ENCODE data around the gene MISP.
A peak's percentile ranks its signal among the peaks of the same experiment; 100 is the strongest.
"Not testable (repeated sequence)": the region's sequence is repeated elsewhere in the genome, so short reads cannot be mapped to it uniquely, and the experiment has no call there.

MISP gene, protein sequence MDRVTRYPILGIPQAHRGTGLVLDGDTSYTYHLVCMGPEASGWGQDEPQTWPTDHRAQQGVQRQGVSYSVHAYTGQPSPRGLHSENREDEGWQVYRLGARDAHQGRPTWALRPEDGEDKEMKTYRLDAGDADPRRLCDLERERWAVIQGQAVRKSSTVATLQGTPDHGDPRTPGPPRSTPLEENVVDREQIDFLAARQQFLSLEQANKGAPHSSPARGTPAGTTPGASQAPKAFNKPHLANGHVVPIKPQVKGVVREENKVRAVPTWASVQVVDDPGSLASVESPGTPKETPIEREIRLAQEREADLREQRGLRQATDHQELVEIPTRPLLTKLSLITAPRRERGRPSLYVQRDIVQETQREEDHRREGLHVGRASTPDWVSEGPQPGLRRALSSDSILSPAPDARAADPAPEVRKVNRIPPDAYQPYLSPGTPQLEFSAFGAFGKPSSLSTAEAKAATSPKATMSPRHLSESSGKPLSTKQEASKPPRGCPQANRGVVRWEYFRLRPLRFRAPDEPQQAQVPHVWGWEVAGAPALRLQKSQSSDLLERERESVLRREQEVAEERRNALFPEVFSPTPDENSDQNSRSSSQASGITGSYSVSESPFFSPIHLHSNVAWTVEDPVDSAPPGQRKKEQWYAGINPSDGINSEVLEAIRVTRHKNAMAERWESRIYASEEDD

DNA sequence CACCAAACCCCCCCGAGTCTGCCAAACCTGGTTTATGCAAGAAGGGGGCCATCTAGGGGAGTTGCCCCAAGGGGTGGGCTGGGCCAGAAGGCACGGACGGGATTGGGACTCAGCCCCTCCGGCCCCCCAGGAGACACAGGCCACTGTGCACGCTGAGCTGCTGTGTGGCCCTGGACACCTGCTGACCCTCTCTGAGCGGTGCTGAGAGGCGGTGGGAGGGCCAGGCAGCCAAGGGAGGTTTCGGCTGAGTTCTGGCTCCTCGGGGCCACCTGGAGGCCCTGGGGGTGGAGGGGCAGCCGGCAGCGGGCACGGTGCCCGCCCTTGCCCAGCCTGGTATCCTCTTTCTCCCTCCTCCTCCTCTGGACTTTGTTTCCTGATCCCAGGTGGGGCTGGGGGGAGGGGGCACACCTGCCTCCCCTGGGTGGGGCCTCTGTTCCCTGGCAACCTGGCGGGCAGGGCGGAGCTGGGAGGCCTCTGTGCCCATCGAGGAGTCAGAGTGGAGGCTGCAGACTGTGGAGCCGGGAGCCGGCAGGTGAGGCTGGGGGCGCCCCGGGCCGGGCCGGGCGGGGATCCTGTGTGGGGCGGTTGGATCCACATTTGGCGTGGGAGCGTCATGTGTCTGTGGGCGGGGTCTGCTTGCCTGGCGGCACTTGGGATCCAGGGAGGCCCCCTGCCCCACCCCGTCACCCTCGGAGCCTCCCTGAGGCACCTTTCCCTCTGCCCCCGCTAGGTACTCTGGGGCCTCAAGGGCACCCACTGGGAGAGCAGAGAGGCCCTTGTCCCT lies at the start of gene MISP:
MISP (plus strand) TSS at position 473 of the 784 bp plus-strand sequence. CDS start 5,835 bp downstream, outside the sequence.
- no peak for DNase-seq

DNA sequence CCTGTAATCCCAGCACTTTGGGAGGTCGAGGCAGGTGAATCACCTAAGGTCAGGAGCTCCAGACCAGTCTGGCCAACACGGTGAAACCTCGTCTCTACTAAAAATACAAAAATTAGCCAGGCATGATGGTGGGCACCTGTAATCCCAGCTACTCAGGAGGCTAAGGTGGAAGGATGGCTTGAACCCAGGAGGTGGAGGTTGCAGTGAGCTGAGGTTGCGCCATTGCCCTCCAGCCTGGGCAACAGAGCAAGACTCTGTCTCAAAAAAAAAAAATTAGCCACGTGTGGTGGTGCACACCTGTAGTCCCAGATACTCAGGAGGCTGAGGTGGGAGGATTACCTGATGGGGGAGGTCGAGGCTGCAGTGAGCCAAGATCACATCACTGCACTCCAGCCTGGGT lies 48.1 kb upstream of the MISP start:
- not testable (repeated sequence) for DNase-seq

DNA sequence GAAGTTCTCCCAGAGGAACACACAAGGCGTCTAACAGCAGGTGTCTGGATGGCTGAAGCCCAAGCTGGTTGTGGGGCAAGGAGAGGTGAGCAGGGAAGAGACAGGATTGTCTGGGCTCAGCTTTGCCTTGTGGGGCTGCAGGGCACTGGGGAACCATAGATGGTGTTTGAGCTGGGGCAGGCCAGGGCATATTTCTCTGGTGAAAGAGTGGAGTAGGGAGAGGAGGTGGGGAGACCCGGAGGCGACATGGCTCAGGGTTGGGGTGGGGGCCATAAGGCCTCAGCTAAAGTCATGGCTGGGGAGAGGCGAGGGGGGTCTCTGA lies 47.6 kb upstream of the MISP start:
- DNase-seq, result no peak

DNA sequence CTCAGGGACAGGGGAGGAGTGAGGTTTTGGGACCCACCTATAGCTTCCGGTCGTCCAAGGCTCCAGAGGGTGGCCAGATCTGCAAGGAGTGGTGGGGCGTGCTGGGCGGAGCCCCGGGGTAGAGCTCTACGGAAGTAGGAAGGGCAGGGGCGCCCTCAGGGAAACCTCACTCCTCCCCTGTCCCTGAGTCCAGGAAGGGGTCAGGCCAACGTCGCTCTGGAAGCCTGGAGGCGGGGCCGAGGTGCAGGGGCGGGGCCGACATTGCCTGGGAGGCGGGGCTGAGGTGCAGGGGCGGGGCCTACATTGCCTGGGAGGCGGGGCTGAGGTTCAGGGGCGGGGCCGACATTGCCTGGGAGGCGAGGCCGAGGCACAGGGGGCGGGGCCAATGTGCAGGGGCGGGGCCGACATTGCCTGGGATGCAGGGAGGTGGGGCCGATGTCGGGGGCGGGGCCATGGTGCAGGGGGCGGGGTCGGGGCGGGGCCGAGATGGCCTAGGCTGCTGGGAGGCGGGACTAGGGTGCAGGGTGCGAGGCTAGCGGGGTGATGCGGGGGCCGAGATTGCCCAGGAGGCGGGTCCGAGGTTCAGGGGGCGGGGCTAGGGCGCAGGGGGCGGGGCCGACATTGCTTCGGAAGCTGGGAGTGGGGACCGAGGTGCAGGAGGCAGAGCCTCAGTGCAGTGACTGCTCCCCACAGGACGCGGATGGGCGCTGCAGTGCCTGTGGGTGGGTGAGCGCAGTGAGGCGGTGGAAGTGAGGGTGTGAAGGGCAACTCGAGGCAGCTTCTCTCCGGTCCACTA lies 47.1 kb upstream of the MISP start:
- DNase-seq, result peak; percentile 65 to 78

DNA sequence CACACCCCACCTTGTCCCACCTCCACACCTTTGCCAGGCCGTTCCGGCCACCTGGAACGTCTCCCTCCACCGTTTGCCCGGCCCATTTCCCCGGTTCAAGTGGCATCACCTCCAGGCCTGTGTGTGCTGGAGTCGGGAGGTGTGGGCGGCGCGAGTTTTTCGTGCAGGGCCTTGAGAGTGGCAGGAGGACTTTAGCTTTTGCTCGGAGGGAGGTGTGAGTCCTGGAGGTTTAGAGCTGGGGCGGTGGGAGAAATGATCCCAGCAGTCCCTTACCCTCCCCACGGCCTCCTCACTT lies 46.5 kb upstream of the MISP start:
- DNase-seq, result no peak

DNA sequence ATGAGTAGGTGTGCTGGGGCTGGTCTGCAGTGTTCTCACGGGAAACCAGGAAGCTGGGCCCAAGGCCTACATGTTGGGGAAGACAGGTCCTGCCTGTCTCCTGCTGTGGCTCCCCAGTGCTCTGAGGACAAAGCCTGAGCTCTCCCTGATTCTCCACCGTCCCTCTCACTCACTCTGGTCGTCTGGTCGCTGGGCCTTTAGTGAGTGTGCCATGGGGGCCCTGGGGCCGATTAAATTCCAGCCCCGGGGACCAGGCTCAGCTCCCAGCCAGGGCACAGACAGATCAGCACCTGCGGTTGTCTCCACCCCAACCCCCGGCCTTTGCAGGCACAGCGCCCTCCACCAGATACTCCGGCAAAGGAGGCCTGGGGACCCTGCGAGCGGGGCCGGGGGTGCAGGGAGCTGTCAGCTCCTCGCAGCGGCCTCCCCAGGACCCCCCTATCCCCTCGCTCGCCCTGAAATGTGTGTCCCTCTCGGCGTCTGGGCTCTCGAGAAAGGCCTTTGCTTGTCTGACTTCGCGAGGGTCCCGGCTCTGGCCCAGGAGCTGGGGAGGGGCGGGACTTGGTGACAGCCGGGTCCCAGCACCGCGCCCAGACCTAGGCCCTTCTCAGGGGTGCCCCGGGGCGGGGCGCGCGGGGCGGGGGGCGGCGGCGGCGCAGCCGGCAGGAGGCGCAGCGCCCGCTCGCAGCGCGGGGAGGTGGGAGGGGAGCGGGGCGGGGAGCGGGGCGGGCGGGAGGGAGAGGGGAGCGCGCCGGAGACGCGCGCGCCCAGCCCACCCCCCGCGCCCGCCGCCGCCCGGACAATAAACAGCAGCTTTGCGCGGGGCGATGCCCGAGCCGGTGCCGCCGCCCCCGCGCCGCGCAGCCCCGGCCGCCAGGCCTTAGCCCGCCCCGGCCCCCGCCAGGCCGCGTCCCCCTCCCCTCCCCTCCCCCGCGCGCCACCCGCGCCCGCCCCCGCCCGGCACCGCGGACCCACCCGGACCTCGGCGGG lies 42.5 kb upstream of the MISP start, which contains the start of gene PALM:
PALM (plus strand) TSS at position 782 of the 990 bp plus-strand sequence. CDS start 212 bp downstream, outside the sequence.
- no peak for DNase-seq

DNA sequence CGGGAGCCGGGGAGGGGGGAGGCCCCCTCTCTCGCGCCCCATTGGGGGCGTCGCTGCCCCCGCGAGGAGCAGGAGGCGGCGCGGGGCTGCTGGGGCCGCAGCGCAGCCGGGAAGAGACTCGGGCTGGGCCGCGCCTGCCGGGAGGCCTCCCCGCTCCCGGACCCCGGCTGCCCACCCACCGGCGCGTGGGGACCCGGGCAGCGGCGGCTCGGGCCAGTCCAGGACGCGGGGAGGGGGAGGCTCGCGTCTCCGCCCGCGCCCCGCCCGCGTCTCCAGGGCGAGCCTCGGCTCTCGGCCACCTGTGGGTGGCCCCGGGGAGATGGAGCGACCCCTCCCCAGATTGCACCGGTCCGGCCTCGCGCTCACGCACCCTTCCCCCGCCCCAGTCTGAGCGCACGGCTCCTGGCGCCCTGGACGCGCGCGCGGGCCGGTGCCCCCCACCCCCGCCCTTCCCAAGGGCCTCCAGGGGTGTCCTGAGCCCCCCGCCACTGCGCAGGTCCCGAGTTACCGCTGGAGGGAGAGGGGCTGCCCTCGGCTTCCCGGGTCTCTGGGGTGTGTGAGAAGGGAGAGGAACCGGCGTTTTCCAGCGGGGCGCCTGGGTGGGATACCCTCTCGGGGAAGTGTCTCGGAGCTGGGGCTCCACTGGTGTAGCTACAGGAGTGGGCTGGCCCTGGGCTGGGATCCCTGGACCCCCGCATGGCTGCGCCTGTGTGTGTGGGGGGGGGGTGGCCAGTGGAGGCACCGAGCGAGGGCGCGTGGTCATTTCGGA lies 41.5 kb upstream of the MISP start:
- DNase-seq, result no peak

DNA sequence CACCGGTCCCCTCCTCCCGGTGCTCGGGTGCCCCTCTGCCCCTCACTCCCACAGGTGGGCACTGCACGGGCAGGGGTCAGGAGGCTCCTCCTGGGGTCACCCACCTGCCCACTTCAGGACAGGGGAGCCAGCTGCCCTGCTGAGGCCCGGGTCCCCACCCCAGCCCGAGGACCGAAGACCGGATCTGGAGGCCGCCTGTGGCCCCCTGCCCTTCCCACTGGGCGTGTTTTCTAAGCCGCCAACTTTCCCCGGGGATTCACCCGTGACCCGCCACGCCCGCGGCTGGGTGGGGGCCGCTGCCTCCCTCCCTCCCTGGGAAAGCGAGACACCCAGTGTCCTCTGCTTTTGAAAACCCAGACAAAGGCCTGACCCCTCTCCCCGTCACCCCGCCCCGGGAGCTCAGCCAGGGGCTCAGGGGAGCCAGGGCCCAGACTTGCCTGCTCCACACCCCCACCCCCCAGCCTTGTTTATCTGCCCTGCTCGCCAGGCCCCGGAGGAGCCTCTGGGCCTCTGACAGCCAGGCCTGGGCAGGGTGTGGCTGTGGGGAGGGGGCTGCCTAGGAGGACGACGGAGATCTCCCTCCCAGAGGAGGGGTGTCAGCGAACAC lies 40.8 kb upstream of the MISP start:
- DNase-seq, result no peak

DNA sequence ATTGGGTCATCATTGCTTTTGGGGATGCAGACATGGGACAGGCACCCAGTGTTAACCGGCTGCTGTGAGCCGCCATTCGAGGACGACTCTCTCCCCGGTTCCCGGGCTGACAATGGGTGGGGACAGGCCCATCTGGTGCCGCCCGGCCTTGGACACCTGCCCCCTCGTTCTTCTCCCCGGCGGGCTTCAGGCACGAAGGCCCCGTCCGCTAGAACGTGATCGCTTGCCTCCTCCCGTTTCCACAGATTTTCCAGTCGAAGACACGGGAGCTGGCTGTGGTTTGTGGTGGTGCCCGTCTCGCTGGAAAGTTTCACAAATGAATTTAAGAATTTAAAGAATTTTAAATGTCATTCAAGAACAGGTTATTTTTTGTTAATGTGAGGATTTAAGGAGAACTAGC lies 40.1 kb upstream of the MISP start:
- no peak for DNase-seq

DNA sequence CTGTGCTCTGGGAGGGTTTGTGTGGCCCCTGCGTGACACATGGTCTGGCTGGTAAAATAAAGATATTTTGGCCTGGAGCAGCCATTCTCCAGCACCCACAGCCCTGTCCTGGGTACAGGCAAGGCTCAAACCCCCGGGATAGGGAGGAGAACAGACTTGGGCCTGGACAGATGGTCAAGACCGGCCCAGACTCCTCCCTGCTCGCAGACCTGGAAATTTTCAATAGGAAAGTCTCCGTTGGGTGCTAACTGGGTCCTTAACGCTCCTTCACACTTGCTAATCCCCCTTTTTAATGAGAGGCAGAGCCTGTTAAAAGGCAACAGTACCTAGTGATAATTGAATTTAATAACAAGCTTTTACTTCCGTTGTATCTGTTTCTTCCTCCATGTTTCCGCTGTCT lies 39.7 kb upstream of the MISP start:
- DNase-seq, result no peak

DNA sequence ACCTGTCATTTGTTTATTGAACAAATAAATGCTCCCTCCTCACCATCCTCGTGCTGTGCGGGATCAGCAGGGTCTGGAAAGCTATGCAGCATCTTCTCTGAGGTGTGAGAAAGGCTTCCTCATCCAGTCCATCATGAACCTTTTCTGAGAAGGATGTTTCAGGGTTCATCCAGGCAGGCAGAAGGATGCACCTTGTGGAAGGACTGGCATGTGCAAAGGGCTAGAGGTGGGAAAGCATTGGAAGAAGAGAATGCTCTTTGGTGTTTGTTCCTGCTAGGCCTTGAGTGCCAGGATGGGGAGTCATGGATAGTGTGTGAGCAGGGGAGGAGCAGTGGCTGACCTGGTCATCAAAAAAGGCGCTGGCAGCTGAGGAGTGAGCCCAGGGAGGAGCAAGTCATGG lies 35.6 kb upstream of the MISP start:
- no peak for DNase-seq

DNA sequence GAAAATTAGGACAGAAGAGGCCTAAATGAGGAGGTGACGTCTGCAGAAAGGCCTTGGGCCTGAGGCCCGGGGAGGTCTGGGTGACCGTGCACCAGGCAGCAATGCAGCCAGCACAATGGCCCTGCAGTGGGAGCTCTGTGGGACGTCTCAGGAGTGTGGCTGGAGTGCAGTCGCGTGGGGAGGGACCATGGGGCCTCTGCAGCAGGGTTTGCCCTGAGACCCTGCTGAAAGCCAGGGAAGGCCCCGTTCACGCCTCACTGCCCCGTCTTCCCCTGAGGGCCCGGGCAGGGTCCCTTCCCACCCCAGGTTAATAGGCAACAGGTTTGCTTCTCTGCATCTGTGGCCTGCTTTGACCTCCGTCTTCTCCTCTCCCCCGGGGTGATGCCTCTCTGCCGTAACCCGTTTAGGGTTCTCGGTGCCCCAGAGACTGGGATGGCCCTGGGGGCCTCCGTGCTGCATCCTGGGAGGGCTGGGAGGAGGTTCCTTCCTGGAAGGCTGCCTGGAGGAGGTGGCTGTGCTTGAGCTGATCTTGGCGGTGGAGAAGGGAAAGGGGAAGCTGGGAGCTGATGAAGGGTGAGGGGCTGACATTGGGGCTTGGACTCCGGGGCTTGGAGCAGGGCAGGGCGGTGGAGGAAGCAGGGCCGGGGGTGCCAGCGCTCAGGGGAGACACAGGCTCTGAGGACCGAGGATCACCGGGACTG lies 32.5 kb upstream of the MISP start:
- DNase-seq, result no peak

DNA sequence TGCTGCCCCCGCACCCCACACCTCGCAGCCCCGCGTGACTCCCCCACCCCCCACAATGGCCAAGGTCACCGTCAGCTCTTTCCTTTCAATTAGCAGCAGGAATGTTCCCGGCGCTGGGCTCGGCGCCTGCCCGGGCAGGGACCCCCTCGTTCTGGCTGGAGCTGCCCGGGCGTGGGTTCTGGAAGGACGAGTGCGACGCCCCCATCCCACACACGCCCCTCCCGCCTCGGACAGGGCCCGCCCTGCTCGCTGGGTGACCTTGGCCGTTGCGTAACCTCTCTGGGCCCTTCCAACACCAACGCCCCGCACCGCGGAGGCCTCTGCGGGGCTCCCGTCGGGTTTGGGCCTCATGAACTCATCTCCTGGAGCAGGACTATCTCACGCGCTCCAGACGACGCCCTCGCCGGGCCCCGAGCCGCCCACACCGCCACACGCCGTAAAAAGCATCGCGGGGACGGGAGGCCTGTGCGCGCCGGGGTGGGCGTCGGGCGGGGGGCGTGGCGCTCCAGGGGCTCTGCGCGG lies 31.9 kb upstream of the MISP start:
- no peak for DNase-seq

DNA sequence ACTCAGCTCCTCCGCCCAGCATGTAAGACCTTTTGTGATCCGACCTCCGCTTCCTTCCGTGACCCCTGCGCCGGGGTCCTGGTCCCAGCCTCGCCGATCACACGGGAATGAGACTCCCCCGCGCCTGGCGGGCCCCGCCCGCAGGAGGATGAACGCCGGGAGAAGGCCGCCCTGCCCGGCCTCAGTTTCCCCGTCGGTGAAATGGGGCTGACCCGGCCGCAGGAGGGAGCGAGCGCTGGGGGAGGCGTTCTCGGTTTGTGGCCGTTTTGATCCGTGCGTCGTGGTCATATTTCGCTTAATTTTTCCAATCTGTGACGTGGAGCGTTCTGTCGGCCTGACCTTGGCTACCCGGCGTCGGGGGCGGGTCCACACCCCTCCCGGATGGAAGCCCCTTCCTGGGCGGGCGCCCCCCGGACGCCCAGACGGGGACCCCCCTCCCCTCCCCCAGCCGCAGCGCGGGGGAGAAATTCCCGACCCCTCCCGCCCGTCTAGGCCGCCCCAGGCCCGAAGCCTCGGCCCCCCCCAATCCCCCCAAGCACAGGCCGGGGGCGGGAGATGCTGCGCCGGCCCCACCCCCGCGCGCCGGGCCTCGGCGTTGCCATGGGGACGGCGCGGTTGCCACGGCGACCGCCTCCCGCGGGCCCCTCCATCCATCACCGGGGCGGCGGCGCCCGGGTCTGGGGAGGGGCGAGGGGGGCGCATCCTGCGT lies 31.1 kb upstream of the MISP start:
- no peak for DNase-seq

DNA sequence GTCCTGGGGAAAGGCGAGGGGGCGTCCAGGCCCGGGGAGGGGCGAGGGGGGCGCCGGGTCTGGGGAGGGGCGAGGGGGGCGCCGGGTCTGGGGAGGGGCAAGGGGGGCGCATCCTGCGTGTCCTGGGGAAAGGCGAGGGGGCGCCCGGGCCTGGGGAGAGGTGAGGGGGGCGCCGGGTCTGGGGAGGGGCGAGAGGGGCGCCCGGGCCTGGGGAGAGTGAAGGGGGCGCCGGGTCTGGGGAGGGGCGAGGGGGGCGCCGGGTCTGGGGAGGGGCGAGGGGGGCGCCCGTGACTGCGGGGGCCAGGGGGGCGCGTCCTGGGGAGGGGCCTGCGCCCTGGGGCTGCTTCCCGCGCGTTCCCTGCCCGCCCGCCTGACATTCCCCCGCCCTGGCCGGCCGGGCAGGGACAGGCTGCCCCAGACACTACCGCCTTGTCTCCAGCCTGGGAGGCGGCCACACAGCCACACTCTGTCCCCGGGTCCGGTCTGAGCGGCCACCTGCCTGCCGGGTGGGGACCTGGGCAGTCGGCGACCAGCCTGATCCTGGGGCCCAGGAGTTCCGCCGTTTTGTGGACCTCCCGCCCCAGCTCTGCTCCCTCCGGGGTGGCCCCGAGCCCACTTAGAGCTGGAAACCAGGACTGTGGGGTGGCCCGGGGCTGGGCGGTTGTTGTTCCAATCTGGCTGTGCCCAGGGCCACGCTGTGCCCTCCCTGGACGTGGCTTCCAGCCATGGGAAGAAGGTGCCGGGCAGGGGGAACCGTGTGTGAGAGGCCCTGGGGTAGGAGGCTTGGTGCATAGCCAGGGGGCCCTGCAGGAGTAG lies 30.4 kb upstream of the MISP start:
- no peak for DNase-seq

DNA sequence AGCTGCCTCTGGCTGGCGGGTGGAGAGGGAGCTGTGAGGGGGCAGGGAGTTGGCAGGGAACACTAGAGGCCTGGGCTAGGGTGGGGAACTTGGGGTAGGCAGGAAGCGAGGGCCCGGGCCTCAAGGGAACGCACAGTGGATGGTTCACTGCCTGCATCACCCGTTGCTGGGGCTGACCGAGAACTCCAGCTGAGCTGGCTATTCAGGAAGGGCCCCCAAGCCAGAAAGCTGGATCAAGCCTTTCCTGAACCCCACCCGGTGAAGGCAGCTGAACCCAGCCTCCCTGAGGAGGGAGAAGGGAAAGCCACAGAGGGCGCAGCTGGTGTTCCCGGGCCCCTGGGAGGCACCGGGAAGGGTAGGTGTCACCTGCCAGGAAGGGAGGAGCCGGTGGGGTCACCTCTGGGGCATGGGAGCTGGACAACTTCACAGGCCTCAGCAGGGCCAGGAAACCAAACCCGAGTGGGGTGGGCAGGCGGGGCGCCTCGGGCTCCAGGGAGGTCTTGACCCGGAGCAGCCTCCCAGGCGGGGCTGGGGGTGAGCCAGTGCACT lies 28.3 kb upstream of the MISP start:
- DNase-seq, result no peak

DNA sequence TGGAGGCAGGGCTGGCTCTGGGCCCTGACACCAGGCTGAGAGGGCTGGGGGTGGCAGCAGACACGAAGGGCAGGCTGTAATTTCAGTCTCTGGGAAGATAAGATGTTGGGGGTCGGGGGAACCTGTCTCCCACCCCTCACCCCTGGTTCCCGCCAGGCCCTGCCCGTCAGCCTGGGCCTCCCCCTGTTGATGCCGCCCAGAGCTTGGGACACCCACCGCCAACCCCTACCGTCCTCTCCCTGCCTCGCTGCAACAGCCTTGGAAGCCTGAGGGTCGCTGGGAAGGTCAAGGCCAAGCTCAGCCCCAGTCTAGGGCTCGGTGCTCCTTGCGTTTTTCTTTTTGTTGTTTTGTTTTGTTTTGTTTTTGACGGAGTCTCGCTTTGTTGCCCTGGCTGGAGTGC lies 27.7 kb upstream of the MISP start:
- DNase-seq, result no peak

DNA sequence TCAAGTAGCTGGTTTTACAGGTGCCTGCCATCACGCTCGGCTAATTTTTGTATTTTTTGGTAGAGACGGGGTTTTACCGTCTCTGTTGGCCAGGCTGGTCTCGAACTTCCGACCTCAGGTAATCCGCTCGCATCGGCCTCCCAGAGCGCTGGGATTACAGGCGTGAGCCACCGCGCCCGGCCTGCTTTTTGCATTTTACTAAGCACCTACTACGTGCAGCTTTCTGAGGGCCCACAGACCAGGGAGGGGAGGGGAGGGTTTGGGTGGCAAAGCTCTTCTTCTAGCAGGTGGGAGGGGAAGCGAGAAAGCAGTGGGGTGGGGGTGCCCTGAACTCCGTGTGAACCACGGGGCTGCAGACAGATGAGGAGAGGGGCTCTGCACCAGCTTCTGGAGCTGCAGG lies 27.2 kb upstream of the MISP start:
- DNase-seq, result no peak
